ENCODE results near the gene NRG3.

Gene NRG3

GRCh38 chr10:82742898-82743297 lies 867.9 kb downstream of the NRG3 start:
- no peak for DNase-seq

DNA sequence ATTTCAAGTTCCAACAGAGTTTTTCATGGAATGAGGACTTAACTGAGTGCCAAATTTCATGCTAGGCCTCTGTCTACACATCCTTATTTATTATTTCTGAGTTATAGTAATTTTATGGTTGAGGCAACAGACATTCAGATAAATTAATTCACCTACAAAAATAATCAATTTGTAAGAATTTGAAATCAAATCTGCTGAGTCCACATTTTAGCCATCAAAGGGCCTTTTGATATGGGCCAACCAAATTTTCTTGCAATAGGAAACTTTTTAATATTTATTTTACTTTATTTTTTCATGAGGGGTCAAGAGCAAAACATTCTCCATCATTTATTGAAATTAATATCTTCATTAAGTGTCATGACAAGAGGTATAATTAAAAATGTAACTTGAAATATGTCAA lies 875.5 kb downstream of the NRG3 start:
- no peak for DNase-seq

GRCh38 chr10:82757397-82757796 lies 882.4 kb downstream of the NRG3 start:
- DNase-seq, result no peak

DNA sequence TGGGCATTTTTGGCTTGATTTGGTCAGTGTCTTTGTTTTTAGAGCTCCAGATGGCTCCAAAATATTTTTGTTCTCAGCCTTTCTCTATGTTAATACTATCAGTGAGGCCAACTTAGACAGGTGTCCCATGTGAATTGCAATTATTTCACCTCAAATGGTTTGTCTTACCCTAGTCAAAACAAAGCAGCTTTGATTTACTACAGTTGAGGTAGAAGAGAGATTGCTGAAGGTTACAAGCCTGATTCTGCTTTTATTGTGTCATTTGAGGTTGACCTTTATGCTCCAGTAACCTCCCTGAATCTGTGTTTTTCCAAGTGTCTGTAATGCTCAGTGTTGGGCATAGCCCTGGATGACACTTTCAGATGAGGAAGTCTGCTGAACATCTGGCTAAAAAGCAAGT lies 882.9 kb downstream of the NRG3 start:
- DNase-seq, result no peak

GRCh38 chr10:82759050-82759449 lies 884.1 kb downstream of the NRG3 start:
- DNase-seq, result no peak

DNA sequence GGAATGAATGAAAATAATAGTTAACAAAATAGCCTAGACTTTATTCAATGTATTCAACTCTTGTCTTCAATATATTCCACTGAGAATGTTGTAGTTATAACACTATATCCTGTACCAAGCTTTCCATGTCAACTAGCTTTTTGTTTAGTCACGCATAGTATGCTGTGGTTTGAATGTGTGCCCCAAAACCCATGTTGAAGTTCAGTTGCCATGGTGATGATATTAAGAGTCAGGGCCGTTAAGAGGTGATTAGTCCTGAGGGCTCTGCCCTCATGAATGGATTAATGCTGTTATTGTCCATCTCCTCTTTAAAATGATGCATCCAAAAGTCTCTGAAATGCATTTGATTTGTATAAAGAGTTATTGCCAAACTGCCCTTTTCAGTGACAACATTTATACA lies 887.6 kb downstream of the NRG3 start:
- no peak for DNase-seq

GRCh38 chr10:82768040-82768439 lies 893.0 kb downstream of the NRG3 start:
- no peak for DNase-seq

DNA sequence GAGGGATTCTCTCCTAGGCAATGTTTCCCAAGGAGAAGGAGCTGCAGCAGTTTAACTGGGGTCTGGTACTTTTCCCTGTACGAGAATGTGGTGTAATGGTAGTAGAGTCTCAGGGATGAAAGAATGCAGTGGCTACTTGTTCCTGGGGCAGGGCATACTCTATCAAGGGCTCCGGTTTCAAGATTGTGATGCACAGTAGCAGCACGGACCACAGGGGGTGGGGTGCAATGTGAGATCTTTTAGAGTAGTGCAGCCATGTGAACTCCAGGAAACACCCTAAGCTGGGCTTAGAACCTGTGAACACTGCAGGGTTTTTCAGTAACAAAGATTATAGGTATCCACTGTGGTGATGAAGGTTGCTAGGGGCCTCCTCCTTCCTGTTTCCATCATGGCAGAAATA lies 903.9 kb downstream of the NRG3 start:
- no peak for DNase-seq

GRCh38 chr10:82796510-82796909 lies 921.5 kb downstream of the NRG3 start:
- DNase-seq, result no peak

- no peak for DNase-seq
These were observed 926.3 kb downstream of the NRG3 start for GRCh38 chr10:82801289-82801688.

GRCh38 chr10:82811621-82812020 lies 936.6 kb downstream of the NRG3 start:
- no peak for DNase-seq

DNA sequence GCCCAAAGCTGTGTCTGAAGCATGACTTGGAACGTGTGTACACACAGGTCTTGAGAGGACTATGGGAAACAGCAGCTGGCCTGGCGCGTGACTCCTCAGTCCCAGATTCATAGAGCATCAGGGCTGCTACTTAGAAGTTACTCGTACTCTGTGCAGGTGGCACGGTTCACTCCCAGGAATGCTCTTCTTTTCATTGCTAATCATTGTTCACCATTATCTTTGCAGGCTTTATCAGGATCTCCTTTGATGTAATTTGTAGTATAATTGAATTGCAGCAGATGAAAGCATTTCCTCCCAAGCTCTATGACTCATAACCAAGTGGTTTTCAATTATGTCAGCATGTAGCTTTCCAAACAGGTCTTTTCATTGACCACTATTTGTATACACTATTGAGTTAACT lies 938.9 kb downstream of the NRG3 start:
- DNase-seq, result no peak

- no peak for DNase-seq
These were observed 939.6 kb downstream of the NRG3 start for GRCh38 chr10:82814635-82815034.

- no peak for DNase-seq
These were observed 940.7 kb downstream of the NRG3 start for GRCh38 chr10:82815680-82816079.

- DNase-seq, result no peak
These were observed 942.9 kb downstream of the NRG3 start for GRCh38 chr10:82817676-82818422.

- no peak for DNase-seq
These were observed 946.0 kb downstream of the NRG3 start for GRCh38 chr10:82821043-82821442.

DNA sequence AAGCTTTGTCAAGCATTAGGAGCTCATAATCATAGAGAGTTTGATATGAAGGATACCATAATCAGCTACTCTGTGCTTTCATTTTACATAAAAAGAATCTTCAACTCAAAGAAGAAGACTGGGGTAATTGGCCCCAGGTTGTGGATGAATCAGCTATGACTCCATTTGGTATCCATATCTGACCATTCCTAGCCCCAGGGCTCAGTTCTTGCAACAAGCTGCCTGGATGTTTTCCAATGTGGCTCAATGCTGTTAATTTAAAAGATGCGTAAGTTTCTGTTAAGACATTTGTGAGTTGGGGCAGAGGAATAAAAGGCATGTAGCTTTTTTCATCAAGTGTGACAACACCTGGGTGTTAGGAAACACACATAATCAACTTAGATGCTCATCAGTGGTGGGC lies 951.1 kb downstream of the NRG3 start:
- no peak for DNase-seq

DNA sequence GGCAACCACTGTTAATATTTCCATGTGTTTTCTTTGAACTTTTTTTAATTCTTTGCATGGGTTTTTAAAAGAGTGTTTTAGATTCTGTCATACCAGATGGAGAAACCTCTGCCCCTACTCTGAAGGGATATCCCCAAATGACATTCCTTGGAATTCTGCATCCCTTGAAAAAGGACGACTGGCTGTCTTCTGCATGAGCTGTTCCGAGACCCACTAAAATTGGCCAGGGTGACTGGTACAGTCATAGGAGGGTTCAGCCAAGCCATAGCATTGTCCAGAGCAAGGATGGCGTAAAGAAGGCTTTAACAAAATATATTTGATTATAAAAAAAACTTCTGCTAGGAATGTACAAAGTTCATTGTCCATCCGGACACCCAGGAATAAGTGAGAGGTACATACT lies 952.9 kb downstream of the NRG3 start:
- DNase-seq, result no peak

GRCh38 chr10:82847242-82847641 lies 972.2 kb downstream of the NRG3 start:
- no peak for DNase-seq

GRCh38 chr10:82850191-82850590 lies 975.2 kb downstream of the NRG3 start:
- DNase-seq, result no peak

GRCh38 chr10:82856957-82857613 lies 982.1 kb downstream of the NRG3 start:
- no peak for DNase-seq

DNA sequence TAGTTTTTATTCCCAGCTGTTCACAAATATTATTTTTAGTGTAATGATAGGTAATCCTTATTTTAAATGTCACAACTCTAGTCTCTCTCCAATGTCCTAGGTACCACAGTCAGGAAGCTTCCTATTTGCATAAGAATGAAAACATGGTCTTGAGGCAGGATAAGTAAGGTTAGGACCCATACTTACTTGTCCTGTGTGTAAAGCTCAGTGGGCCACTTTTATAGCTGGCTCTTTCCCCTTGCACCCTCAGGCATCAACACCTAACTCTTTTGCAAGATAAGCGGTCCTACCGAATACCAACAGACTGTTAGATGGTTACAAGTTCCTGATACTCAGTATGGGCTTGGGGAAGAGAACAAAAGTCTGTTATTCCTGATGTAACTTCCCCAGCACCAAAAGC lies 986.9 kb downstream of the NRG3 start:
- no peak for DNase-seq

- no peak for DNase-seq
These were observed 990.4 kb downstream of the NRG3 start for GRCh38 chr10:82865366-82865765.

GRCh38 chr10:82866424-82867020 lies 991.5 kb downstream of the NRG3 start:
- no peak for DNase-seq
